DMS153 (cell line): Measurements from ENCODE around the gene STAB1.

Experiments used
- DNase-seq: peaks from one replicate; lab custom pipeline; 2025; lab: John Stamatoyannopoulos, UW

Gene STAB1

DNA sequence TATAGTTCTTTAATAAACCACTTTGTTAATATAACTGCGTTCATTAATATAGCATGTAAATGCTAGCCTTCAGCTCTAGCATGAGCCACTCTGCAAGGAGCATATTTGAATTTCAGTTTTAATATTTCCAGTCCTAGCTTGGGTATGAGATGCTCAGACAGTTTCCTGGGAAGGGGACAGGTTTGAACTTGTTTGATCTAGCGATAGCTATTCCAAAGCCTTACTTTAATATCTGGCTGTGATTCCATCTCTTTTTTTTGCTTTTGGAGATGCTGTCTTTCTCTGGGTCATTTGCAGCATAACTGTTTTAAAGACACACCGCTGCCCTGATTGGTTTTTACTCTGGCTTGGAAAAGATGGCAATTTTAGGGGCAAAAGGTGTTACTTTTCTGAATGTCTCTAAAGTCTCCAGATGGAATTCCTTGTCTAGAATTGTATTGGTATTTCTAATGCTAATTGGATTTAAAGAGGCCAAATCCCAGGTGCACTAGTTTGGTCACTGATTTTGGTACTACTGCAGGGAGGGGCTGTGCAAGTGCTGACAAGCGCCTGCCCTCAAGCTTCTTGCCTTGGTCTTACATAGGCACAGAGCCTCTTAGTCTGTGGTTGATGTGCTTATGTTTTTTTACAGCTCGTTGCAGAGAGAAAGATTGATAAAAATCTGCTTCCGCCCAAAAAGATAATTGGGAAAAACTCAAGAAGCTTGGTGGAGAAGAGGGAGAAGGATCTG lies 36.9 kb upstream of the STAB1 start:
- DNase-seq = no peak

DNA sequence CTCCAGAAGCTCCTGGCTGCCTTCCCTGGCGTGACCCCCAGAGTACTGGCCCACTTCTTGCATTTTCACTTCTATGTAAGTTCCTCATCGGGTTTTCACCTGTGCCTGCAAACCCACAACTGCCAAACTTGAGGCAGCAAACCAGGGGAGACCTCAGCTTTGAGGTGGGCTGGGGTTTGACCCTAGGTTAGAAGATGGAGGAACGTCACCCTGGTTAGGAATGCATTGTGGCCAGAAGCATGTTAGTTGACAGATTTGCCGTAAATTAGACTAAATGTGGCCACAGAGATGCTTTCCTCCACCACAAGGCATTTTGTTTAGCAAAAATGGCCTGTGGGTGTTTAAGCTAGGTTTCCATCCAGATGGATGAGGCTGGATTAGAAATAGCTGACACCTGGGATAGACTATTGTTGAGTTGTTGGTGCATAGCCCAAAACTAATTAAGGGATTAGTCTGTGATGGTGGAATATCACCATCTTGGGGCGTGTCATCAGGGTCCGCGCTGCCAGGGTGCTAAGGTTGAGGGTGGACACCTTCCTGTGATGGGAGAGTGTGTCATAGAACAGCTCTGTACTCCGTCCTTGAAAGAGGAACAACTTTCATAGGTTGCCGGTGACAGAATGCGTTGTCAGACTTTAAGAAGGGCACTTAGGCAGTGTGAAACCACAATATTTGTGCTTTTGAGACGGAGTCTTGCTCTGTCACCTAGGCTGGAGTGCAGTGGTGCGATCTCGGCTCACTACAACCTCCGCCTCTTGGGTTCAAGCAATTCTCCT lies 36.2 kb upstream of the STAB1 start:
- no peak for DNase-seq

DNA sequence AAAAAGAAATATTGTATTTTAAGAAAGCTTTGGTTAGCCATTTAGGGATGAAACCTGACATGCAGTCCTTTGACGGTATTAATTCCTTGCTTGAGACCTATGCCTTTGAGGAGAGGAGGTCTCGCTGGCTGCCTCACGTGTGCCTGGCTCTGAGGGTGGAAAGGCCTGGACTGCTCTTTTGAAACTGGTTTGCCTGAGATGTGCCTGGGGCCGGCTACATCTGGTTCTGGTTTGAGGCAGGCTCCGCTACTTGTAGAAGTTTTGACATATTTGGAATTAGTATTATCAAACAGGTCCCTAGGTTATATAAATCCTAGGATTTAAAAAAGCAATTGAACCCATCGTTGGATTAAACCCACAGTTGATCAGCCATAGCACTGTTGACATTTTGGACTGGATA lies 33.3 kb upstream of the STAB1 start:
- no peak for DNase-seq

DNA sequence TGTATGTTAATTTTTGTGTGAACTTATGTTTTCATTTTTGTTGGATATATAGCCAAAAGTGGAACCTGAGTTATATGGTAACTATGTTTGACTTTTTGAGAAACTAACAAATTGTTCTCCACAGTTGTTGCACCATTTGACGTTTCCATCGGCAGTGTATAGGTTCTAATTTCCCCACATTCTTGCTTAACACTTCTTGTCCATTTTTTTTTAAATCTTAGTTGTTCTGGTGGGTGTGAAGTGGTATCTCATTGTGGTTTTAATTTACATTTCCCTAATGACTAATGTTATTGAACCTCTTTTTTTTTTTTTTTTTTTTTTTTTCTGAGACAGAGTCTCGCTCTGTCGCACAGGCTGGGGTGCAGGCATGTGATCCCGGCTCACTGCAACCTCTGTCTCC lies 31.7 kb upstream of the STAB1 start:
- DNase-seq = no peak

GRCh38 chr3:52468336-52468735 lies 26.8 kb upstream of the STAB1 start:
- no peak for DNase-seq

DNA sequence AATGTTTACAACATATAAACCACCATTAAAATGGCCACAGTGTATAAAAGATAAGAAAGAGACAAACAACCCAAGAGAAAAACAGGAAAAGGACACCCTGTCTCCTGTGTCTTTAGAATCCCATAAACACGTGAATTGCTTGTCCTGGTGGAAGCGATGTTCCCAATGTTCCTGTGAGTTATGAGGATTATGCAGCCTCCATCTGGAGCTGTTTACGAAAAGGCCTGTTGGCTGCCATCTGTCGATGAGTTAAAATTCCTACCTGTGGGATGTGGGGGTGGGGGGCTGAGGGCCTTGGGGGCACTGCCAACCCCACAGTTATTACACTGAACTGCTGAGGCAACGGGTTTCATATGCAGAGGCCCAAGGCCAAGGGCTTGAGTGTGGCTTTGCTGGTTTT lies 26.1 kb upstream of the STAB1 start:
- DNase-seq = no peak

GRCh38 chr3:52470920-52471319 lies 24.2 kb upstream of the STAB1 start:
- DNase-seq = no peak

DNA sequence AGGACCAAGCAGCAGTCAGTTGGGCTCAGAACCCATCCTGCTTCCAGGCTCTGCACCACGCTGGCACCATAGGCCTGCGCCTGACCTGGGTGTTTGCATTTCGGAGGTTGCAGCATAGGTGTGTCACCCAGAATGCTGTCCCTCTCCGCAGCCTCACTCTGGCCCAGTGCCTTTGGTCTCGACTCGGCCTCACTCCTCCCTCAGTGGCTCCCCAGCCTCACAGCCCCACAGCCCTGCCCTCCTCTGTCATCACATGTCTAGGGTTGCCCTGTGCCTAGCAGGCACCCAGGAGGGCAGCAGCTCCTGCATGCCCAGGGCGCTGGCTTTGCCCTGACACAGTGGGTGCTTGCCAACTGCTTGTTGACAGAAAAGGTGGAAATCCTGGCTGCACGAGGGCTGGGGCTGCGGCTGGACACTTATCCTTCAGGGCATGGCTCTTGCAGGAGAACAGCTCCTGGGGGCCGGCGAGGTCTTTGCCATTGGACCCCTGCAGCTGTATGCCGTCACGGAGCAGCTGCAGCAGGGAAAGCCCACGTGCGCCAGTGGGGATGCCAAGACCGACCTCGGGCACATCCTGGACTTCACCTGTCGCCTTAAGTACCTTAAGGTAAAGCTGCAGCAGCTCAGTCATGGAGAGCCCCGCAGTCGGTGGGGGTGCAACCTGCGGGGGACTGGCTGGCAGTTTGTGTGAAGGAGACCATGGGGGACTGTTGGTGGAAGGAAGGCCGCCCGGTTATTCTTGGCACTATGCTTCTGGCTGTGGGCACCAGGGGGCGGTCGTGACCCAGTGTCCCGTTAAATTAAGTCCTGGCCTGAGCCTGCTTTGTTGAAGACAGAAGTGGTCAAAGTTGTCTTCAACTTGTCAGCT lies 23.5 kb upstream of the STAB1 start:
- DNase-seq = no peak

DNA sequence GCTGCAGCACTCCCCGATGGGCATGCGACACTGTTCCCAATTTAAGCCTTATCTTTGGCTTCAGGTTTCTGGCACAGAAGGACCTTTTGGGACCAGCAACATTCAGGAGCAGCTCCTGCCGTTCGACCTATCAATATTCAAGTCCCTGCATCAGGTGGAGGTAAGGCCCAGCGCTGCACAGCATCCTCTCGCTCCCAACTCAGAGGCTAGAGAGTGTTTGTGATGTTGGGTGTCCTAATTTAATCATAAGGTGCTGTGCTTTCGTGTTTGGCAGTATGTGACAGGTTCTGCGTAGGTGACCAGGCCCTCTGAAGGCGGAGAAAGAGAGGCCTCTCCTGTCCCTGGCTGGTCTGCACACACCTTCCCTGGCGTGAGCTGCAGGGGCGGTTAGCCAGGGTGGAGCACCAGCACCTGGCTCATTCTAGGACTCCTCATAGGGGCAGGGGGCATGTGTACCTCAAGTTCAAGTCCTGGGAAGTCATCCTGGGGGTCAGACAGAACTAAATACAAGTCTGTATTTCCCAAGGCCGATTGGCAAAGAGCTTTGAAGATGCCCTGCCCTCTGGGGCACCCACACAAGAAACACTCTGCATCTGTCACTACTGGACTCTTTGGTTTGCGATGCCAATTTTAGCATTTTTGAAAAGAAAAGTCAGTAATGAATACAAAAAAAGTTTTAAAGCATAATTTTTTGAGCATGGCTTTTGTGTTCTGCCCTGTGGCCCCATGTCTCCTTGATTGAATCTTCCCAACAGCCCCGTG lies 22.7 kb upstream of the STAB1 start:
- DNase-seq = no peak

DNA sequence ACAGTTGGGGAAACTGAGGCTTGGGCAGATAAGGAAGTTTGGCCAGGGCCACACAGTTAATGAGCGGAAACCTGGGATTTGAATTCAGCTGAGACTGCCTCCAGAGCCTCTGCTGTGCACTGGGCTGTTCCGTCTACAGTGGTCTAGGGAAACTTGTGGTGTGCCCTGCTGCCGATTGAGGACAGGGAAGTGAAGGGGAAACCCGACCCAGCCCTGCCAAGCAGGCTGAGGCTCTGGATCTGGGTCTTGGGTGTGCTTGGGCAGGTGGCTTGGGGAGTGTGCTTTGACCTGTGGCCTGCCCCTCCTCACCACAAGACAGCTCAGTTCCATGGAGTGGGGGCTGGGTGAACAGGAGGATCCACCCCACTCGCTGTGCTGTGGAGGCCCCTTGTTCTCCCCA lies 22.1 kb upstream of the STAB1 start:
- no peak for DNase-seq

DNA sequence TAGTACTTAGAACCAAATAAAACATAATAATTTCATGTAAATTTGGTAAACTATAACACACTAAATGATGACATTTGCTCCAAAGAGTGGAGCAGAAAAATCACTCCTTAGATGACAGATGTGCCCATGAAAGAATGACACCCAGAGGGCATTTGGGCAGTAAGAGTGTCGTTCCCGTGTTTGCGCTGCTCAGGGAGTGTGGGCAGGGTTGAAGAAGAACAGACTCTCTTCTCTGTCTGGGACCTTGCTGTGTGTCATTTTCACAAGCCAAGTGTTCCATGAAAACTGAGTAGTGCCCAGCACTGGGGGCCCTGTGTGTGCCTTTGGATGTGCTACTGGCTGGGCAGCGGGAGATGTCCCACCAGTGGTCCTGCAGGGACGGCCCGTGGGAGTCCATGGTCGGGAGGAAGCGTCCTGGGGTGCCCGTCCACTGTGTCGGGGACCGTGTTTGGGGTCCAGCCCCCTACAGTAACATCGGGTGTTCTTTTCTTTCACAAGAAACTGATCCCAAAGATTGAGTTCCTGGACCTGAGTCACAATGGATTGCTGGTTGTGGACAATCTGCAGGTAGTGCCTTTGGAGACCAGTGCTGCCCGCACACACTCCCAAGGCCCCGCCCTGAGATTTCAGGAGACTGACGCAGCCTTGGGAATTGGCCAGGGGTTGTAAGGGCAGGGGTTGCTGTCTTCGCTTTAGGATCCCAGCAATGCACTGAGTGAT lies 17.9 kb upstream of the STAB1 start:
- DNase-seq = no peak

DNA sequence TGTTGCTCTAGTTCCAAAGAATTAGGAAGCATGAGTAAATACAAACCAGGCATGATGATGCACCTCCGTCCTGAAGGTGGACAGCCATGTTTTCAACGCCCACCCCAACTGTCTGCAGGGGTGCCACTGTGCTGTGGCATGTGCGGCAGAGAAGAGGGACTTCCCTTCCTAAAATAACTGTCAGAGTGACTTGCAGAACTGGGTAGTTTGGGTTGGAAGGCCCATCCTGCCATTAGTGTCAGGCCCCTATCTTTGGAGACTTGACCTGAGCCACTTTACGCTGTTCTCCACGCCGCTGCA lies 17.4 kb upstream of the STAB1 start:
- no peak for DNase-seq

- DNase-seq = no peak
Observed at GRCh38 chr3:52479037-52479876, 15.9 kb upstream of the STAB1 start.

DNA sequence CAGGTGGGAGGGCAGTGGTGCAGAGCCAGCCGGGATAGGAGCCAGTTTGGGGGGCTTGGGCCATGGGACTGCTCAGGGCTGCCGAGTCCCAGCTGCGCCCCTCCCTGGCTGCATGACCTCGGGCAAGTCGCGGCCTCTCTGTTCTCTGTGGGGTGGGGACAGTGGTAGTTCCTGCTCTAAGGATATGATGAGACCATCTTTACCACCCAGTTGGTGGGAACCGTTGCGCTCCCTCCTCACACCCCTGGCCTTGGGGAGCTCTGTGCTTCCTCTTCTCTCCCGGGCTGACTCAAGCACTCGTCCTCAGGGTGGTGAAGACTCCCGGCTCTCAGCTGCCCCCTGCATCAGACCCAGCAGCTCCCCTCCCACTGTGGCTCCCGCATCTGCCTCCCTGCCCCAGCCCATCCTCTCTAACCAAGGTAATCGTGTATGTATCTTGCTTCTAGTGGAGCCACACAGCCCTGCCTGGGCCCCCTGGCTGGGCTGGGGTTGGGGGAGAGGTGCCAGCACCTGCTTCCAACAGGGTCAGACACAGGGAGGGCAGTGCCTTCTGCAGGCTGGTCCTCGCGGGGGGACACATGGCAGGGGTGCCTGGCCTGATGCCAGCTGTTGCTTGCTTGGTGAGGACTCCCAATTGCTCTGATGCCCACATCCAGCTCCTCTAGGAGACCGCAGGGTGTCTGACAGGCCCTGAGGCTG lies 15.1 kb upstream of the STAB1 start:
- no peak for DNase-seq

GRCh38 chr3:52480768-52481715 lies 14.1 kb upstream of the STAB1 start:
- no peak for DNase-seq

- DNase-seq = no peak
Observed at GRCh38 chr3:52481819-52482521, 13.2 kb upstream of the STAB1 start.

- DNase-seq = no peak
Observed at GRCh38 chr3:52483081-52483480, 12.1 kb upstream of the STAB1 start.
